Right cardiac atrium (tissue), 5 donors: ENCODE results near the gene CARD11. TPM values are rescaled to one million over a fixed set of nuclear protein-coding genes. Genes with fewer than 3 reads are reported as not detected.
A peak's percentile ranks its signal among the peaks of the same experiment; 100 is the strongest.

Experiments
- ATAC-seq, 2 donors: fragments of 200-7000 bp; cut with Tn5 transposase; one replicate each; pipeline versions ENCODE4 v1.8.0 to v1.9.1; 2020; ENCODE audit warnings: moderate library complexity in 2 of 2, mild to moderate bottlenecking in 1 of 2
- DNase-seq, 3 donors: peaks; one replicate each; pipeline ENCODE4 v3.0.0-alpha.2; 2020
- H3K27ac ChIP-seq: one replicate; pipeline ENCODE4 v1.5.1; 2013; ENCODE audit warnings: mild to moderate bottlenecking, low read length, control low read depth, moderate library complexity
- H3K27me3 ChIP-seq: one replicate; pipeline ENCODE4 v1.6.1; 2013; ENCODE audit not compliant: control insufficient read depth, insufficient read depth
- H3K4me1 ChIP-seq: one replicate; pipeline ENCODE4 v1.6.1; 2013; ENCODE audit warnings: low read length; ENCODE audit not compliant: control insufficient read depth, insufficient read depth
- H3K4me3 ChIP-seq: one replicate; pipeline ENCODE4 v1.5.1; 2013; ENCODE audit warnings: low read length, control low read depth
- H3K9me3 ChIP-seq: one replicate; pipeline ENCODE4 v1.6.1; 2013; ENCODE audit warnings: low read length; ENCODE audit not compliant: control insufficient read depth
- WGBS: extraction: QIAGEN DNeasy Blood & Tissue Kit; methylation state at CpG from one replicate; pipeline ENCODE4 v1.1.7; 2013; 5-methylcytosine and 5-hydroxymethylcytosine counted together
- intact Hi-C, 4 donors: fragments of 100-400 bp; cut with DNase I; formaldehyde crosslinking; loops; one replicate each; pipeline versions ENCODE4 v1.11.0 to v1.14.0; 2022 to 2023
- polyA plus RNA-seq: library from polyadenylated mRNA; stranded (reverse); fragments of 200-250 nt; gene quantifications from one replicate; pipeline ENCODE4 v1.2.3, GENCODE V29; 2013
- total RNA-seq, 4 donors: library from RNA; stranded (reverse); fragmentation: NEBNext Ultra II Directional; extraction: Animal tissue kit (Norgen Biotek cat#: 25700); gene quantifications; one replicate each; pipeline ENCODE4 v1.2.1, GENCODE V29; 2021
- donor health status: healthy with polysubstance abuse.
- donor health status: DM: no; HTN: yes; CAD: no.
- donor health status: DM: no; HTN: no; CAD: no.
- donor health status: DM: no; HTN: yes; CAD: no; lungs with severe emphysema.
- donor health status: DM: yes; HTN: yes; CAD: no.

The CARD11 gene
- total and polyA plus RNA-seq, 5 donors: 0.16 to 0.96 (median 0.41) TPM

DNA sequence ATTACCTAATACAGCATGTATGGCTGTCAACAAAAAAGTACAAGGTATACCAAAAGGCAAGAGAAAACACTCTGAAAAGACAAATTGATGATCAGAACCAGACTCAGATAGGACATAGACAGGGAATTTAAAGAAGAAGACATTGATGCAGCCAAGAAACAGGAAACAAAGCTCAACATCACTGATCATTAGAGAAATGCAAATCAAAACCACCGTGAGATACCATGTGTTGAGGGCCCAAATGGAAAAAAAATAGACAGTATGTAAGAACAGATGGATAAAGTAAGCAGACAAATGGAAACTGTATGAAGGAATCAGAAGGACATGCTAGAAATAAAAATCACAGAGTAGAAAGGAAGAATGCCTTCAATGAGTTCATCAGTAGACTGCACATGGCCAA is 23.3 kb downstream of the CARD11 start:
- intact Hi-C loops: no loop called here
- no peak for ATAC-seq

DNA sequence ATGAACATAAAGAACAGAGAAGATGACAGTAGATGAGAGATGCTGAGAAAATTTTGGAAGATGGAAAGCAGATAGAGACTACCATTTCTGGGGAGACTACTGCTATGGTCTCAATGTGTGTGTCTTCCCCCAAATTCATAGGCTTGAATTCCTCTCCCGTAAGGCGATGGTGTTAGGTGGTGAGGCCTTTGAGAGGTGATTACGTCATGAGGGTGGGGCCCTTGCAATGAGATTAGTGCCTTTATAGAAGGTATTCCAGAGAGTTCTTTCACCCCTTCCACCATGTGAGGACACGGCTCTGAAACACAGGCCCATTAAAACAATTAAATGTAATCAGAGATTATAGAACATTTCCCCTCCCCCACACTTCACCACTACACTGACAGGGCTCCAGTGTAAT is 23.9 kb downstream of the CARD11 start:
- no peak for DNase-seq
- intact Hi-C loops: no loop called here
- H3K27me3 ChIP-seq: no peaks in the 10 kb centered on the region
- no peaks in the 10 kb centered on the region for H3K4me1 ChIP-seq
- peaks cover 2% of the 10 kb centered on the region for H3K9me3 ChIP-seq
- no peak for ATAC-seq
- no peak overlapping the region for H3K4me3 ChIP-seq
- no peak overlapping the region for H3K27ac ChIP-seq
- WGBS: 79% methylated on average over 4 of the region's 4 CpGs

More for the DNA sequence above, 23.3 kb downstream of the CARD11 start:
- Histone ChIP-seq H3K9me3 (peaks cover 2% of the 10 kb centered on the region), H3K27ac (no peak overlapping the region), H3K27me3 (no peaks in the 10 kb centered on the region), H3K4me3 (no peak overlapping the region), H3K4me1 (no peaks in the 10 kb centered on the region)
- no peak for DNase-seq
- 89% methylated on average over 1 of the region's 1 CpG for WGBS

DNA sequence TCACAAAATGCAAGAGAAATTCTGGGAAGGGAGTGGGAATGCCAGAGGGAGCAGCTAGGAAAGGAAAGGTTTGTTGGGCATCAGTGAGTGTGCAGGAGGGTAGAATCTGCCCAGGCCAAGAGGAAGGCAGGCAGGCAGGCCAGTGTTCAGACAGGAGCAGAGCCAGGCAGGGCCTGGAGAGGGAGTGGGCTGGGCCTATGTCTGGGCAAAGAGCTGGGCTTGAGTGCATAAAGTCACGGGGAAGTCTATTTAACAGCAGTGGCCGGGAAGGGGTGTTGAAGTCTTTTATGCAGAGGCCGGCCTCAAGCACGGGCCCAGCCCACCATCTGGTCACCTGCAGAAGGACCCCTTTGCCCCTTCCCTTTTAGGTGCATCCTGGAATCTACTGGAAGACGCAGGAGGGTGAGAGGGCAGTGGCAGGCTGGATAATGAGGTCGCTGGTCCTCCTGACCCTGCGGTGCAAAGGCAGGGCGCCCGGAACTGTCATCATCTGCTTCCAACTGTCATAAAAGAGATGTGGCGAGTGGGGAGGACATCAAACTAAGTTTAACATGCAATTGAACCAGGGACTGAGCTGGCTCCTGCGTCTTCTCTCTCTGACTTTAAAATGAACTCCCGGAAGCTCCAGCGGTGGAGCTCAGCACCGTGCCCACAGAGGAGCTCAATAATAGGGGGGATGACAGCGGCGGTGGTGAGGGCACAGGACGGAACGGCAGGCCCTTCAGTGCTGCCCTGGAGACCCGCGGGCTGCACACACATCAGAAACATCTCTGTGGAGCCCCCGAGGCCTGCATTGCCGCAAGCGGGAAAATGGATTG is 29.5 kb downstream of the CARD11 start:
- ATAC-seq (peak; percentile 57 to 91), DNase-seq (peak in 1 of 3 donors; percentile 56)
- no peak overlapping the region for H3K4me3 ChIP-seq
- H3K27me3 ChIP-seq: no peaks in the 10 kb centered on the region
- H3K4me1 ChIP-seq: no peaks in the 10 kb centered on the region
- no peak overlapping the region for H3K27ac ChIP-seq
- intact Hi-C loops: no loop called here
- WGBS: 72% methylated on average over 23 of the region's 23 CpGs
- H3K9me3 ChIP-seq: no peaks in the 10 kb centered on the region

DNA sequence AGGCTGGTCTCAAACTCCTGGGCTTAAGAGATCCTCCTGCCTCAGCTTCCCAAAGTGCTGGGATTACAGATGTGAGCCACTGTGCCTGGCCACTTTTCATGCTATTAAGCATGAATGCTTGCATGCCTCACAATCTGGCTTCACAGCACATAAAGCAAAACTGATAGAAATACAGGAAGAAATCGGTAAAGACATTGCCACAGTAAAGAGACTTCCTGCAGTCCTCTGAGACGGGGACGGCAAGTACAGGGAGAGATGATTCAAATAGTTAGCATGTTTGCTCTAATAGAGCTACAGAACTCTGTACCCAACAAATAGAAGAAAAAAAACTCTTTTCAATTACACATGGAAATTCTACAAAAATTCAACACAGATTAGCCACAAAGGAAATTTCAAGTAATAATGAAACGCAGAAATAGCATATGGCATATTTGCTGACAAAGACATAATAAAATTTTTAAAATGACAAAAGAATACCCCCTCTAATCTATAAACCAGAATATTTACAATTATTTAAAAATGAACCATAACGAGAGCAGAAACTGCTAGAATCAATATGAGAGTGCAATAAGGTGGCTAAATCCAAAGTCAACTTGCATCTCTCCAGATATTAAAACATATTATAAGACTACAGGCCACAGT is 32.3 kb downstream of the CARD11 start:
- DNase-seq (no peak), ATAC-seq (no peak)
- no peaks in the 10 kb centered on the region for H3K4me1 ChIP-seq
- no peak overlapping the region for H3K27ac ChIP-seq
- WGBS: 63% methylated on average over 5 of the region's 5 CpGs
- H3K4me3 ChIP-seq: no peak overlapping the region
- H3K9me3 ChIP-seq: no peaks in the 10 kb centered on the region
- no peaks in the 10 kb centered on the region for H3K27me3 ChIP-seq
- intact Hi-C loops: no loop called here

DNA sequence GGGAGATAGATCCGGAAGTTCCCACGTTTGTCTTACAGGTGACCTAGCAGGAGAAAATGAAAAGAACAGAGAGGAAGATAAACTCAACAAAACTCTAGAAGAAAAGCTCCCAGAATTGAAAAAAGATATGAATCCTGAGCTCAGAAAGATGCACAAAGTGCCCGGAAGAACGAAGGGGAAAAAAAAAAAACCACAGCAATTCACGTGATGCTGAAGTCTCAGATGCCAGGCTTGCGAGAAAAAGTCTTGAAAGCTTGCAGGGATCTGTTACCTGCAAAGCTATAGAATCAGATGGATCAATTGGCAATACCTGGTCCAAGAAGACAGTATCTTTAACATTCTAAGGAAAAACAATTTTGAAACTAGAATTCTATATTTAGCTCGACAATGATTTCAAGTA is 33.5 kb downstream of the CARD11 start:
- H3K27me3 ChIP-seq: no peaks in the 10 kb centered on the region
- WGBS: 81% methylated on average over 7 of the region's 7 CpGs
- intact Hi-C loops: no loop called here
- ATAC-seq (no peak), DNase-seq (no peak)
- H3K9me3 ChIP-seq: no peaks in the 10 kb centered on the region
- H3K4me1 ChIP-seq: no peaks in the 10 kb centered on the region
- H3K27ac ChIP-seq: no peak overlapping the region
- H3K4me3 ChIP-seq: no peak overlapping the region

DNA sequence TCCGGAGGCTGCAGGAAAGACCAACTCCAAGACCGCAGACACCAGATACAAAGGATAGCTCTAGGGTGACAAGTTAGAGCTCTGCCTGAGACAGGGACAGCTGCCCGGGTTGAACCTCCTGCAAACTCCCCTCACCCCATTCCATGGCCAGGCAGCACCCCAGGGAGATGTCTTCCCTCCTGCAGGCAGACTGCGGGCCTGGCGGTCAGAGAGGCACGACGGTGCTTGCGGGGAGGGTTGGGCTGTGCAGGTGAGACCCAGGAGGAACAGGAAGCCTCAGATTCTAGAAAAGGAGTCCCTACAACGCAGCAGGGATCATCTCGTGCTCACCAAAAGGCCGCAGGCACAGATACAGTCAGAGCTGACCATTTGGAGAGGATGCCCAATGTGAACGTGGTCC is 34.6 kb downstream of the CARD11 start:
- WGBS: 92% methylated on average over 12 of the region's 12 CpGs
- Histone ChIP-seq H3K4me1 (no peaks in the 10 kb centered on the region), H3K4me3 (no peak overlapping the region), H3K27me3 (no peaks in the 10 kb centered on the region), H3K27ac (no peak overlapping the region), H3K9me3 (no peaks in the 10 kb centered on the region)
- no peak for ATAC-seq
- intact Hi-C loops: no loop called here
- DNase-seq: no peak

DNA sequence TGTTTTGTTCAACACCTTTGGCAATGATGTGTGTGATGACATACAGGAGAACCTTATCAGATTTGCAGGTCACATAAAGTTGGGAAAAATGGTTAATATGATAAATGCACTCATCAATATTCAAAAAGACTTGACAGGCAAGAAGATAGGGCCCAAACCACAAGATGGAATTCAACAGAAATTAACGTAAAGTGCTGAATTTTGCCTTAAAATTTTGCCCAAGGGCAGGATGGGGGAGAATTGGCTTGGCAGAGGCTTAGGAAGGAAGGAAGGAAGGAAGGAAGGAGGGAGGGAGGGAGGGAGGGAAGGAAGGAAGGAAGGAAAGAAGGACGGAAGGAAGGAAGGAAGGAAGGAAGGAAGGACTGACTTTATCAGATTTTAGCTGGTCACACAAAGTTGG is 35.3 kb downstream of the CARD11 start:
- whole genome bisulfite sequencing: 78% methylated on average over 2 of the region's 2 CpGs

DNA sequence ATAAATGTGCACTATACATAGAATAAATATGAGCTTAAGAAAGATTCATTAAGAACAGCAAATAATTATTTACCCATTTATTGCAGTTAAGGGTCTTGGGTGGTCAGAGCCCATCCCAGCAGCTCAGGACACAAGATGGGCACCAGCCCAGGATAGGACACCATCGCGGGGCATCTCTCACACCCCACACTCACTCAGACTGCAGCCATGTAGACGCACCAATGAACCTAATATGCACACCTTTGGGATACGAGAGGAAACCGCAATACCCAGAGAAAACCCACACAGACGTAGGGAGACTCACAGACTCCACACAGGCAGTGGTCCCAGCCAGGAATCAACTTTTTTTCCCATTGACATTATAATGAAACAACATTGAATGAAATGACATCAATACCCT is 36.0 kb downstream of the CARD11 start:
- intact Hi-C loops: no loop called here
- H3K27ac ChIP-seq: no peak overlapping the region
- H3K4me1 ChIP-seq: no peaks in the 10 kb centered on the region
- no peak for ATAC-seq
- no peak overlapping the region for H3K4me3 ChIP-seq
- no peaks in the 10 kb centered on the region for H3K27me3 ChIP-seq
- DNase-seq: no peak
- 87% methylated on average over 6 of the region's 6 CpGs for WGBS
- H3K9me3 ChIP-seq: no peaks in the 10 kb centered on the region

More for the DNA sequence above, 35.3 kb downstream of the CARD11 start:
- intact Hi-C loops: no loop called here
- Histone ChIP-seq H3K4me3 (no peak overlapping the region), H3K4me1 (no peaks in the 10 kb centered on the region), H3K27me3 (no peaks in the 10 kb centered on the region), H3K9me3 (no peaks in the 10 kb centered on the region), H3K27ac (no peak overlapping the region)
- ATAC-seq (no peak), DNase-seq (no peak)

DNA sequence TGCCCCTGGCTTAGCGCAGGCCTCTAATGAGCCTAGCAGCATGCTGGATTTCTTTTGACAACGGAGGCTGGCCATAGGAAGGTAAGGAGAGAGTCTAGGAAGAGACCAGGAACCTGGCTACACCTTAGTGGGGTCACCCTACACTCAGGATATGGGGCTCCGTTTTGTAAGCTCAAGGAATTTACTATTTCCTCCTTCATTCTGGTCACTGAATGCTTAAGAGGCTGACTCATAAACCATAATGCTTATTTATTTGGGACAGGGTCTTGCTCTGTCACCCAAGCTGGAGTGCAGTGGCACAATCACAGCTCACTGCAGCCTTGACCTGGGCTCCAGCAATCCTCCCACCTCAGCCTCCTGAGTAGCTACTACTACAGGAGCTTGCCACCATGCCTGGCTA is 38.4 kb downstream of the CARD11 start:
- no peak for ATAC-seq
- no peak for DNase-seq
- WGBS: 87% methylated on average over 3 of the region's 3 CpGs

DNA sequence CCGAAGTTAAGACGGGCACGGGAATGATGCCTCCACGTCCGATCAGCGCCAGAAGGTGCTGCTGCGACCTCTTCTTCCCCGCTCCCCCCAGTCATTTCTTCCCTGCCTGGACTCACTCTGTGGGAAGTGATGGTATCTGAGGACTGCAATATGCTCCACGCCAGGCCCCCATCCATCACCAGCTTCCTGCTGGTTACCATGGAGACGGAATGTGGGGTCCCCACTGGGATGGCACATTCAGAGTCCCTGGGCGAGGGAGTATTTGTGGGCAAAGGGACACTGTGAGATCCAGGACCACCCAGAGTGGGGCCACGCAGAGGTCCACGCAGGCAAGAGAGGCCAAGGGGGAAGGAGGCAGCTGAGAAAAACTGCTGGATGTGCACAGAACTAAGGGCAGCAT is 39.7 kb downstream of the CARD11 start:
- ATAC-seq (no peak), DNase-seq (no peak)
- H3K4me1 ChIP-seq: no peaks in the 10 kb centered on the region
- no peaks in the 10 kb centered on the region for H3K27me3 ChIP-seq
- H3K4me3 ChIP-seq: no peak overlapping the region
- WGBS: 78% methylated on average over 13 of the region's 13 CpGs
- intact Hi-C loops: no loop called here
- H3K9me3 ChIP-seq: no peaks in the 10 kb centered on the region
- no peak overlapping the region for H3K27ac ChIP-seq

More for the DNA sequence above, 38.4 kb downstream of the CARD11 start:
- no peaks in the 10 kb centered on the region for H3K4me1 ChIP-seq
- H3K9me3 ChIP-seq: no peaks in the 10 kb centered on the region
- no peaks in the 10 kb centered on the region for H3K27me3 ChIP-seq
- H3K27ac ChIP-seq: no peak overlapping the region
- intact Hi-C loops: no loop called here
- H3K4me3 ChIP-seq: no peak overlapping the region

DNA sequence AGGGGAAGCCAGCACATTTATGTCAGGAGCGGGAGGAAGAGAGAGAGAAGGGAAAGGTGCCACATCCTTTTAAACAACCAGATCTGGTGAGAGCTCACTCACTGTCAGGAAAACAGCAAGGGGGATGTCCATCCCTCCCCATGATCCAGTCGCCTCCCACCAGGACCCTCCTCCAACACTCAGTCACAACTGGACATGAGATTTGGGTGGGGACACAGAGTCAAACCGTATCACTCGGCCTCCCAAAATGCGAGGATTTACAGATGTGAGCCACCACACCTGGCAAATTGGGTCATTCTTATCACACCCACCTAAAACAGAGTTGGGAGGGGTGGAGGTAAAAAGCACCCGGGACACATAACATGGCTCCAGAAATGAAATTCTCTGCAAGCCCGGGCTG is 41.0 kb downstream of the CARD11 start:
- ATAC-seq: no peak
- DNase-seq: no peak
- no peaks in the 10 kb centered on the region for H3K4me1 ChIP-seq
- intact Hi-C loops: no loop called here
- H3K4me3 ChIP-seq: no peak overlapping the region
- no peak overlapping the region for H3K27ac ChIP-seq
- WGBS: 86% methylated on average over 7 of the region's 7 CpGs
- no peaks in the 10 kb centered on the region for H3K9me3 ChIP-seq
- H3K27me3 ChIP-seq: no peaks in the 10 kb centered on the region
